ENCODE data around the gene TP53AIP1. TPM values are rescaled to one million over a fixed set of nuclear protein-coding genes. Genes with fewer than 3 reads are reported as not detected.

The TP53AIP1 gene
- total RNA-seq, 1 experiment from 2014 or later: not detected

- Histone ChIP-seq H2BK12ac (ENCODE audit: insufficient read length, low read depth, low read length) (no peak overlapping the region), H3K18ac (ENCODE audit: insufficient read length, low read depth, low read length) (no peak overlapping the region), H2AK5ac (ENCODE audit: insufficient read length, low read length) (no peak overlapping the region), H2AFZ (ENCODE audit: low read length) (no peak overlapping the region), H3K27ac (ENCODE audit: insufficient read length, low read depth, low read length) (no peak overlapping the region), H4K5ac (ENCODE audit: insufficient read length, low read depth, low read length) (no peak overlapping the region), H2BK5ac (ENCODE audit: insufficient read length, low read length) (no peak overlapping the region), H2BK120ac (ENCODE audit: low read depth, low read length, poor library complexity, severe bottlenecking) (no peak overlapping the region), H4K20me1 (ENCODE audit: control insufficient read depth, insufficient read depth, insufficient read length) (no peaks in the 10 kb centered on the region), H3T11ph (ENCODE audit: low read length) (no peak overlapping the region), H3K23ac (ENCODE audit: insufficient read length, low read depth, low read length) (no peak overlapping the region), H3K23me2 (ENCODE audit: insufficient read length, low read depth, low read length, poor library complexity, severe bottlenecking) (no peaks in the 10 kb centered on the region), H3K4me1 (ENCODE audit: insufficient read depth, low read length) (no peaks in the 10 kb centered on the region), H3K4ac (ENCODE audit: low read depth, low read length) (no peak overlapping the region), H3K9ac (ENCODE audit: extremely low read depth, insufficient read length, low read length) (no peak overlapping the region), H3K56ac (ENCODE audit: insufficient read length, low read depth, low read length) (no peak overlapping the region), H3K4me2 (ENCODE audit: insufficient read depth, insufficient read length, low read length) (no peak overlapping the region), H3K27me3 (ENCODE audit: insufficient read depth, low read length) (peaks cover 2% of the 10 kb centered on the region; the same call in 1 of the 2 replicates), H3K9me3 (ENCODE audit: control insufficient read depth, low read depth, low read length) (no peaks in the 10 kb centered on the region), H3K79me2 (ENCODE audit: insufficient read depth, low read length) (no peaks in the 10 kb centered on the region), H4K91ac (ENCODE audit: insufficient read length, low read depth, low read length) (no peak overlapping the region), H2BK20ac (ENCODE audit: low read depth, low read length, poor library complexity, severe bottlenecking) (no peak overlapping the region), H4K8ac (replicated peaks; ENCODE audit: insufficient read length, low read depth, low read length) (no peak overlapping the region), H3K79me1 (ENCODE audit: insufficient read depth, low read depth, low read length, poor library complexity, severe bottlenecking) (no peaks in the 10 kb centered on the region), H2BK15ac (ENCODE audit: low read depth, low read length) (no peak overlapping the region), H3K14ac (ENCODE audit: insufficient read depth, low read length) (no peak overlapping the region; the same call in 1 of the 2 replicates)
- no peaks in the 10 kb centered on the region; a peak in 1 of 5 replicates for H3K9me3 Mint-ChIP-seq
- no CpG with 5 or more reads among the region's 16 CpGs for WGBS (ENCODE audit: extremely low coverage, insufficient read length, low lambda C conversion rate)
- H3K4me3 Mint-ChIP-seq: no peak overlapping the region
- DNase-seq: no peak
- H3K4me1 Mint-ChIP-seq: peaks cover 5% of the 10 kb centered on the region in 2 experiments; a peak in 3 of 4 replicates
- no peak overlapping the region for H3K27ac Mint-ChIP-seq
- H3K27me3 Mint-ChIP-seq (ENCODE audit: low read depth): peaks cover 30% of the 10 kb centered on the region
- no peak for TF ChIP-seq CTCF (conservative IDR thresholded peaks at IDR 0.05)
- H3K36me3 Mint-ChIP-seq (ENCODE audit: insufficient read depth in 1 of 3, low read depth in 3 of 3): no peaks in the 10 kb centered on the region; a peak in 1 of 7 replicates
Measured at GRCh38 chr11:128943428-128943976, 831 bp upstream of the TP53AIP1 start.
